T-helper 2 cell treated with Interferon-gamma antibody and Interleukin-4, amounts not matched to agents 100 ng/mL and 5 ng/mL, for 36 hours (primary cell): Measurements from ENCODE around the gene SHQ1. TPM values are rescaled to one million over a fixed set of nuclear protein-coding genes. Genes with fewer than 3 reads are reported as not detected.

Experiments used
- intact Hi-C: fragments of 100-400 bp; cut with micrococcal nuclease; formaldehyde crosslinking; loops from one replicate; pipeline ENCODE4 v1.15.1; 2023
- total RNA-seq: library from RNA; stranded (reverse); gene quantifications from 2 replicates; pipeline ENCODE4 v1.2.3, GENCODE V29; 2022

SHQ1 gene
- total RNA-seq = 25.6 and 26.2 TPM in 2 replicates

GRCh38 chr3:72847751-72848702 lies at the start of gene SHQ1:
Gene SHQ1 (minus strand): TSS chr3:72848445. CDS start chr3:72848340, 105 bp downstream.
- intact Hi-C loops = loop anchor here (1.0 to 10.0 kb wide), 4 partner anchors 149 to 1783 kb away; partner anchors contain the start of gene RYBP

GRCh38 chr3:72897758-72898007 lies 49.4 kb upstream of the SHQ1 start:
- intact Hi-C loops = no loop called here

- intact Hi-C loops = no loop called here
These were observed 48.9 kb upstream of the SHQ1 start for GRCh38 chr3:72896996-72897757.

- intact Hi-C loops = no loop called here
These were observed 46.8 kb upstream of the SHQ1 start for GRCh38 chr3:72894976-72895552.

DNA sequence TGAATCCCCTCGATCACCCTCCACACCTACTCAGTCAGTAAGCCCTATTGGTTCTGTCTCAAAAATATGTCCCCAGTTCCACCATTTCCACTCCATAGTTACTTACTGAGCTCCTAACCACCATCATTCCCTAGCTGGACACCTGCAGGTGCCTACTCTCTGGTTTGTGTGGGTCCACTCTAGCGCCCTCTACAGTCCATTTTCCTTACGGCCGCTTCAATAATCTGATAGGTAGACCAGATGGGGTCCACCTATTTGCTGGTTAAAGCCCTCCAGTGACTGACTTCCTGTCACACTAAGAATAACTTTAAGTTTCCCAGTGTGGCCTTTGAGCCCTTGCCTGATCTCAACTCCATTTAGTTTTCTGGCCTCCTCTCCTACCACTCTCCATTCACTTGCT lies 44.6 kb upstream of the SHQ1 start:
- intact Hi-C loops = no loop called here

DNA sequence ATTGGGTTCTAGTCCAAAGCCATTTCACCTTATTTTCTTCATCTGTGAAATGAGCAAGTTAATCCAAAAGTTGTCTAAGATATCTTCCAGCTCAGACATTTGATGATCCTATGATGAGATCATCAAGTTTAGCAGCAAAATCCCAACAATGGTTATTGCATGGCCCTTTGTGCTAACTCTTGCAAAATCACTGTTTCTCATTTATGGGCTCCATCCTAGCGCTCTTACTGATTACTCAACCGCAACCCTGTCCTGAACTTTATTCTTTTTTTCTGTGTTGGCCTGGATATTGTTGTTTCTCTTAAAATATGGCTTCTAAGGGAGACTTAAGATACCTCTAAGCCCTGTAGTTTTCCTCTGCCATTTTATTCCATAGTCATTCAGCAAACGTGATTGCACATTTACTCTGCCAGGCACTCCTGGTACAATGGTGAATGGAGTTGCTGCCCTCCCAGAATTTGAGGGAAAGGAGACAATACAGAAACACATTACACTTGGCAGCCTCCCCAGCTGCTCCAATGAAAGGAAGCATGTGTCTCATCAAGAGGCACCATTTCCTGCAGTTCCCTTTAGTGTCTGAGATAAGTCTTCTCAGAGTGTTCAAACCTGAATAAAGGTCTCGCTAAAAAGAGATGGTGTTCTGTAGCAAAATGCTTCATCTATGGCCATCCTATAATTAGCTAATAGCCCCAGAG lies 44.0 kb upstream of the SHQ1 start:
- intact Hi-C loops = no loop called here

DNA sequence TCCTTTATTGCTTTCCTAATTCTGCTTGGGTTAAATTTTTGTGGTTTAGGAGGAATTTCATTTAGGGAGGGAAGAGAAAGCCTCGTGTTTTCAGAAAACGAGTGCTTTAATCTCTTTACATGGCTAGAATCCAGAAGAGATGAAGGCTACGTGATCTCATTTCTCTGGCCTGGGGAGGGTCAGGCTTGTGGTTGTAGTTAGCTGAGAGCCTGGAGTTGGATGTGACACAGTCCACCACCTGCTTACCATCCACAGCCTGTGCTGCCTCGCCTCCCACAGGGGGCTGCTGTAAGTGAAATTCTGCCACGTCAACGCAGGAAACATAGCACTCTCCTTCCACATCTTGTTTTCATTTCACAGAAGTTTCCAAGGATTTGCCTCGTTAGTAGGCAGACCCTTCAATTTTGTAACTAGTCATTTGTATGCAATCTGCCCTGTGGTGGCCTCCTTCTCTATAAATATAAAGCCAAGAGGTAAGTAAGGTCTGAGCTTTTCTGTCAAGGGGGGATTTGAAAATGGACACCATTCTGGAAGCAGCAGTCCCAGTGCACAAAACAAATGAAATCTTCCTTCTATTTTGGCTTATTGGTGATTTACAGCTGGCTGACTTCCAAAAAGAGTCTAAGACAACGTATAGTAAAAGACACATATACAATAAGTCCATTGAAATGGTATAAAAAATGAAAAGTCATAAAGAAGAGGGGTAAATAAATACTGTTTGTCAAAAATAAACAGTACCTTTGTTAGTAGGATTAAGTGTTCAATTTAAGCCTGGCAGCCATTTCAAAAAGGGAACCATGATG lies 43.0 kb upstream of the SHQ1 start:
- intact Hi-C loops = no loop called here

DNA sequence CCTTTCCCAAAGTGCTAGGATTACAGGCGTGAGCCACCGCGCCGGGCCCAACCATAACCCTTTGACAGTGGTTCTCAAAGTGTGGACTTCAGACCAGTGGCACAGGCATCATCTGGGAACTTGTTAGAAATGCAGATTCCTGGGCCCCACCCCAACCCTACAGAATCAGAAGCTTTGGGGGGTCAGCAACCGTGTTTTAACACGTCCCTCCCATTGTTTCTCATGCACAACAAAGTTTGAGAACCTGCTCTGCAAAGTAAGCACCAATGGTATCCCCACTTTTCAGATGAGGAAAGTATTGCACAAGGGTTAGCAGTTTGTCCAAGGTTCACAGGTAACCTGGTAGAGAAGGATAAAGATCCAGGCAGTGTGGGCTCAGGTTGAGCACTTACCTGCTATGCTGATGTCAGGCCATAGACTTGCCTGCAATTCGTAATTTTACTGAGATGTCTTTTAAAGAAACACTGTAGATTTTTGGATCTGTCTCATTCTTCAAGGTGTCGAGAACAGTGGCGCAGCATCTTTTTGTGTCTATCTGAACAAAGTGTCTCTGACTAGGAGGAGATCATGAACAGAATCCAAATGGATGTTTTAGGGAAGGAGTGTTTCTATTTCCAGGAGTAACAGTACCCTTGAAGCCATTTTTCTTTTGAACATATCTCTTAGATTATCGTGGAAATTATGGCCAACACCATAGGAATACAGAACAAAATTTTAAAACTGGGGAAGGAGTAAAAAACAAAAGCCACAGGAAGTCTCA lies 42.1 kb upstream of the SHQ1 start:
- intact Hi-C loops = no loop called here

GRCh38 chr3:72889310-72890165 lies 41.3 kb upstream of the SHQ1 start:
- intact Hi-C loops = loop anchor here (2.0 kb wide), 1 partner anchor 75 kb away; no protein-coding TSS in a partner anchor

- intact Hi-C loops = loop anchor here (2.0 kb wide), 1 partner anchor 76 kb away; no protein-coding TSS in a partner anchor
These were observed 40.5 kb upstream of the SHQ1 start for GRCh38 chr3:72888546-72889309.

- intact Hi-C loops = loop anchor here (2.0 kb wide), 1 partner anchor 77 kb away; no protein-coding TSS in a partner anchor
These were observed 39.7 kb upstream of the SHQ1 start, which contains the start of gene GXYLT2 for GRCh38 chr3:72887705-72888545. Gene GXYLT2 (plus strand): TSS chr3:72888046. CDS start chr3:72888234, 188 bp downstream.

DNA sequence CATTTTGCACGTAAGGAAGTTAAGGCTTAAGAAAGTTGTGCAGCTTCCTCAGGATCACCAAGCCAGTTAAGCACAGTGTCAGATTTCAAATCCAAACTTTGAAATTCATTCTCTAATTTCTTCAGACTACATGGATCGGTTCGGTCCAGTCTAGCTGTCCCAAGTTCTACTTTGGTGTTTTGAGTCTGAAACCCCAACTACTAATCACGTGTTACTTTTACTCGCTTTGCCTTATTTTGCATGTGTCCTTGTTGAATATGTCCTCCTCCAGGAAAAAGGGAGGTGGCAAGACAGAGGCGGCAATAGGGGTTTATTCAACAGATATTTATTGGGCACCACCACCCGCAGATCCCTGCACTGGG lies 39.1 kb upstream of the SHQ1 start:
- intact Hi-C loops = no loop called here

GRCh38 chr3:72872183-72872582 lies 23.9 kb upstream of the SHQ1 start:
- intact Hi-C loops = no loop called here

DNA sequence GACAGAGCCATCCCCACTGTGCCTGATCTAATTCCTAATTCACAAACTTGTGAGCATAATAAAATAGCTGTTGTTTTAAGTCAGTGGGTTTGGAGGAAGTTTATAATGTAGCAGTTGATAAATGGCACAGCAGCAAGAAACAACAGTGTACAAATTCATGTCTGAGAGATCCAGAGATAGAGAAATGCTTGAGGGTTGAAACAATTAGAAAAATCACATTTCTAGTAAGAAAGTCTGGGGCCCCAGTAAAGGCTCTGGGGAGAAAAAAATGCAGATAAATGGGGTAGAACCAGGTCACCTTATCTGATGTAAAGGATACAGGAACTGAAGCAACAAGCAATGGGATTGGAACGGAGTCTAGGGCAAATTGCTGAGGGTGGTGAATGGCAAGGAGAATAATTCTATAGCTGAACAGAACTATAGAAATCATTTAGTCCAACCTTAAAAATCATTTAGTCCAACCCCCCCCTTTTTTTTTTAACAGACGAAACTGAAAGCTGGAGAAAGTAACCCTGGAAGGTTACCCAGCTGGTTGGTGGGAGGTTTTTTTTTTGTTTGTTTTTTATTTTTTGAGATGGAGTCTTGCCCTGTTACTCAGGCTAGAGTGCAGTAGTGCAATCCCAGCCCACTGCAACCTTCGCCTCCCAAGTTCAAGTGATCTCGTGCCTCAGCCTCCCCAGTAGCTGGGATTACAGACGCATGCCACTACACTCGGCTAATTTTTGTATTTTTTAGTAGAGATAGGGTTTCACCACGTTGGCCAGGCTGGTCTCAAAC lies 14.3 kb upstream of the SHQ1 start:
- intact Hi-C loops = no loop called here

GRCh38 chr3:72860846-72861245 lies 12.6 kb upstream of the SHQ1 start:
- intact Hi-C loops = no loop called here

GRCh38 chr3:72860053-72860452 lies 11.8 kb upstream of the SHQ1 start:
- intact Hi-C loops = no loop called here
